GM12873 (cell line): ENCODE results near the gene AGBL4.

Source experiments
- TF ChIP-seq, protein P1 (sequence below): IDR thresholded peaks from 2 replicates; pipeline ENCODE4 v1.5.1; 2012; ENCODE audit warnings: low read depth, mild to moderate bottlenecking, moderate library complexity, low read length, control low read depth; ENCODE audit not compliant: insufficient read depth; ENCODE audit errors: missing control alignments

Gene AGBL4

GRCh38 chr1:49995734-49996133, 28.0 kb downstream of the AGBL4 start:
- TF ChIP-seq, protein P1, sequence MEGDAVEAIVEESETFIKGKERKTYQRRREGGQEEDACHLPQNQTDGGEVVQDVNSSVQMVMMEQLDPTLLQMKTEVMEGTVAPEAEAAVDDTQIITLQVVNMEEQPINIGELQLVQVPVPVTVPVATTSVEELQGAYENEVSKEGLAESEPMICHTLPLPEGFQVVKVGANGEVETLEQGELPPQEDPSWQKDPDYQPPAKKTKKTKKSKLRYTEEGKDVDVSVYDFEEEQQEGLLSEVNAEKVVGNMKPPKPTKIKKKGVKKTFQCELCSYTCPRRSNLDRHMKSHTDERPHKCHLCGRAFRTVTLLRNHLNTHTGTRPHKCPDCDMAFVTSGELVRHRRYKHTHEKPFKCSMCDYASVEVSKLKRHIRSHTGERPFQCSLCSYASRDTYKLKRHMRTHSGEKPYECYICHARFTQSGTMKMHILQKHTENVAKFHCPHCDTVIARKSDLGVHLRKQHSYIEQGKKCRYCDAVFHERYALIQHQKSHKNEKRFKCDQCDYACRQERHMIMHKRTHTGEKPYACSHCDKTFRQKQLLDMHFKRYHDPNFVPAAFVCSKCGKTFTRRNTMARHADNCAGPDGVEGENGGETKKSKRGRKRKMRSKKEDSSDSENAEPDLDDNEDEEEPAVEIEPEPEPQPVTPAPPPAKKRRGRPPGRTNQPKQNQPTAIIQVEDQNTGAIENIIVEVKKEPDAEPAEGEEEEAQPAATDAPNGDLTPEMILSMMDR, result peak; percentile 28

GRCh38 chr1:49971088-49971487, 52.7 kb downstream of the AGBL4 start:
- TF ChIP-seq, protein P1, result no peak

- TF ChIP-seq, protein P1, result no peak
Measured at GRCh38 chr1:49951385-49951784, 72.4 kb downstream of the AGBL4 start.

GRCh38 chr1:49906365-49906764, 117.4 kb downstream of the AGBL4 start:
- TF ChIP-seq, protein P1, result no peak

DNA sequence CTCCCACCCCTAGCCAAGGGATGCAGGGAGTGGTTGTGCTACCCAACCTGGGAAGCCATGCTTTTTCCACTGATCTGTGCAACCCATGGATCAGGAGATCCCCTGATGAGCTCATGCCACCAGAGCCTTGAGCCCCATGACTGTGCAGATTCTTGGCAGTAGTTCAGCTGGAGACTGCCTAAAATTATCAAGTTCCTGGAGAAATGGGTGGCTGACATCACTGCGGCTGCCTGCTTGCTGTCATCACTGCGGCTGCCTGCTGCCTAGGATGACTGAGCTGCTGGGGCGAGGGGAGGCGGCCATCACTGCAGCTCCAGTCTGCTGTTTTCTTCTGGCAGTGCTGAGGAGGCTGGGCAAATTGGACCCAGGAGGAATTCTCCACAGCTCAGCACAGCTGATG, 159.2 kb downstream of the AGBL4 start:
- TF ChIP-seq, protein P1, result no peak

GRCh38 chr1:49854741-49855140, 169.0 kb downstream of the AGBL4 start:
- TF ChIP-seq, protein P1, result no peak

DNA sequence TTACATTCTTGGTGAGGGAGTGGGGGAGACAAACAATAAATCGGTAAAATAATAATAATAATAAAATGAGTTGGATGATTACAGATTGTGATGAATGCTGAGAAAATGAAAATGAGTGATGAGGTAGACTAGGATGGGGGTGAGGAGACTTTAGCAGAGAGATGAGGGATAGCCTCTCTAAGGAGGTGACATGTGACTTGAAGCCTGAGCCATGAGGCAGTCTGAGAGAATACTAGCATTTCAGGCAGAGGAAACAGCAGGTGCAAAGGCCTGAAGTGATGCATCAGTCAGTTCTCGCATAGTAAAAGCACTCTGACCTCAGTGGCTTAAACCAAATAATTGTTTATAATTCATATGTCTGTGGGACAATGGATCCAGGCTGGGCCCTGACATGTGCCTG, 181.2 kb downstream of the AGBL4 start:
- TF ChIP-seq, protein P1, result no peak
